ENCODE results near the gene SLC26A2. TPM values are rescaled to one million over a fixed set of nuclear protein-coding genes. Genes with fewer than 3 reads are reported as not detected.
A peak's percentile ranks its signal among the peaks of the same experiment; 100 is the strongest.

Gene SLC26A2
- total RNA-seq, 1 experiment from 2014 or later, result 111 TPM

GRCh38 chr5:149990518-149991376, 30.2 kb downstream of the SLC26A2 start:
- no peaks in the 10 kb centered on the region for H3K9me3 ChIP-seq (ENCODE audit: control insufficient read depth, insufficient read depth, low read depth, low read length)
- no peaks in the 10 kb centered on the region for H3K27me3 ChIP-seq (ENCODE audit: control insufficient read depth, insufficient read depth, low read length)
- DNase-seq (ENCODE audit: low read depth, low spot score) (peak; percentile 82), ATAC-seq (peak; percentile 92)
- intact Hi-C loops (cut with micrococcal nuclease; ENCODE audit: unreplicated experiment), result loop anchor here (1.0 to 5.0 kb wide), 2 partner anchors 156 to 353 kb away; no protein-coding TSS in a partner anchor
- no peaks in the 10 kb centered on the region for H3K36me3 ChIP-seq (ENCODE audit: control insufficient read depth, insufficient read depth, low read length)
- BruUV-seq (replicated peaks), result no TSS peak
- H3K27ac ChIP-seq (ENCODE audit: low read length), result peak overlapping the region; percentile 45; the same call in 1 of the 2 replicates
- TF ChIP-seq REST (IDR thresholded peaks at IDR 0.05; ENCODE audit: insufficient read depth in 1 of 2, low read depth in 2 of 2, low read length in 1 of 2), result no peak
- TF ChIP-seq, protein P1, sequence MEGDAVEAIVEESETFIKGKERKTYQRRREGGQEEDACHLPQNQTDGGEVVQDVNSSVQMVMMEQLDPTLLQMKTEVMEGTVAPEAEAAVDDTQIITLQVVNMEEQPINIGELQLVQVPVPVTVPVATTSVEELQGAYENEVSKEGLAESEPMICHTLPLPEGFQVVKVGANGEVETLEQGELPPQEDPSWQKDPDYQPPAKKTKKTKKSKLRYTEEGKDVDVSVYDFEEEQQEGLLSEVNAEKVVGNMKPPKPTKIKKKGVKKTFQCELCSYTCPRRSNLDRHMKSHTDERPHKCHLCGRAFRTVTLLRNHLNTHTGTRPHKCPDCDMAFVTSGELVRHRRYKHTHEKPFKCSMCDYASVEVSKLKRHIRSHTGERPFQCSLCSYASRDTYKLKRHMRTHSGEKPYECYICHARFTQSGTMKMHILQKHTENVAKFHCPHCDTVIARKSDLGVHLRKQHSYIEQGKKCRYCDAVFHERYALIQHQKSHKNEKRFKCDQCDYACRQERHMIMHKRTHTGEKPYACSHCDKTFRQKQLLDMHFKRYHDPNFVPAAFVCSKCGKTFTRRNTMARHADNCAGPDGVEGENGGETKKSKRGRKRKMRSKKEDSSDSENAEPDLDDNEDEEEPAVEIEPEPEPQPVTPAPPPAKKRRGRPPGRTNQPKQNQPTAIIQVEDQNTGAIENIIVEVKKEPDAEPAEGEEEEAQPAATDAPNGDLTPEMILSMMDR (IDR thresholded peaks at IDR 0.05), result peak; percentile 94
- no peak overlapping the region for H3K4me3 ChIP-seq (ENCODE audit: low read depth in 2 of 2, low read length in 2 of 2)
- ChIA-PET POLR2A (interaction anchor here (0.6 kb wide), 2 partner anchors 164 to 356 kb away, joined by 3 to 4 read pairs; no protein-coding TSS in a partner anchor), CTCF (interaction anchor here (0.6 to 3.8 kb wide), 10 partner anchors 28 to 156 kb away, joined by 3 to 52 read pairs (median 4); no protein-coding TSS in a partner anchor)
- in situ Hi-C loops (cut with HindIII; ENCODE audit: low pct_unique_long_range_greater_than_20kb, low sequenced_read_pairs), result no loop called here
- H3K4me1 ChIP-seq (ENCODE audit: control insufficient read depth, insufficient read depth, low read length), result no peaks in the 10 kb centered on the region; the same call in 1 of the 2 replicates

- CTCF ChIA-PET, result interaction anchor here (1.1 to 3.8 kb wide), 2 partner anchors 31 to 159 kb away, joined by 4 to 52 read pairs; no protein-coding TSS in a partner anchor
- no peaks in the 10 kb centered on the region for H3K9me3 ChIP-seq (ENCODE audit: control insufficient read depth, insufficient read depth, low read depth, low read length)
- no peaks in the 10 kb centered on the region for H3K36me3 ChIP-seq (ENCODE audit: control insufficient read depth, insufficient read depth, low read length)
- H3K4me3 ChIP-seq (ENCODE audit: low read depth in 2 of 2, low read length in 2 of 2), result no peak overlapping the region
- no peak for ATAC-seq
- DNase-seq (ENCODE audit: low read depth, low spot score), result no peak
- H3K4me1 ChIP-seq (ENCODE audit: control insufficient read depth, insufficient read depth, low read length), result no peaks in the 10 kb centered on the region; the same call in 1 of the 2 replicates
- H3K27me3 ChIP-seq (ENCODE audit: control insufficient read depth, insufficient read depth, low read length), result no peaks in the 10 kb centered on the region
- intact Hi-C loops (cut with micrococcal nuclease; ENCODE audit: unreplicated experiment) (loop anchor here (5.0 kb wide), 1 partner anchor 356 kb away; no protein-coding TSS in a partner anchor), in situ Hi-C loops (cut with HindIII; ENCODE audit: low pct_unique_long_range_greater_than_20kb, low sequenced_read_pairs) (no loop called here)
- POLR2A ChIA-PET, result interaction anchor here (0.6 kb wide), 1 partner anchor 19 kb away, joined by 5 read pairs; no protein-coding TSS in a partner anchor
- TF ChIP-seq, protein P1 (IDR thresholded peaks at IDR 0.05), result no peak
- no peak for TF ChIP-seq SIN3A (IDR thresholded peaks at IDR 0.05; ENCODE audit: borderline replicate concordance, insufficient read depth, low read depth, low read length)
- no peak for TF ChIP-seq REST (IDR thresholded peaks at IDR 0.05; ENCODE audit: insufficient read depth in 1 of 2, low read depth in 2 of 2, low read length in 1 of 2)
- TF ChIP-seq POLR2AphosphoS5 (IDR thresholded peaks at IDR 0.05; ENCODE audit: low read depth, low read length), result no peak
- no peak for TF ChIP-seq TCF7L2 (IDR thresholded peaks at IDR 0.05; ENCODE audit: low read depth, low read length)
- BruUV-seq (replicated peaks), result no TSS peak
- H3K27ac ChIP-seq (ENCODE audit: low read length), result no peak overlapping the region
Observed at GRCh38 chr5:149993471-149993870, 32.9 kb downstream of the SLC26A2 start.

All from Panc1 (cell line).